ENCODE data around the gene LCN15.
A peak's percentile ranks its signal among the peaks of the same experiment; 100 is the strongest.

The LCN15 gene

GRCh38 chr9:136764301-136764891 lies at the start of gene LCN15:
TSS of gene LCN15 (minus strand) at chr9:136764518. CDS start at chr9:136764488, 30 bp downstream.
- Histone ChIP-seq H3K4me3 (ENCODE audit: low read length) (peak within 1 kb of the TSS; percentile 68; the same call in 1 of the 2 replicates), H3K9me3 (ENCODE audit: insufficient read depth, low read length) (no peaks in the 10 kb centered on the region), H3K36me3 (replicated peaks; ENCODE audit: low read depth, low read length) (no peaks in the 10 kb centered on the region), H4K20me1 (ENCODE audit: insufficient read depth, low read length) (no peaks in the 10 kb centered on the region), H3K4me1 (ENCODE audit: low read length) (peaks cover 25% of the 10 kb centered on the region), H2AFZ (ENCODE audit: low read depth, low read length) (no peak within 1 kb of the TSS), H3K79me2 (ENCODE audit: low read length) (no peaks in the 10 kb centered on the region), H3K9ac (ENCODE audit: low read length) (no peak within 1 kb of the TSS), H3K27me3 (ENCODE audit: low read depth, low read length) (peaks cover 16% of the 10 kb centered on the region), H3K27ac (ENCODE audit: low read length) (no peak within 1 kb of the TSS), H3K4me2 (ENCODE audit: low read length) (peak within 1 kb of the TSS; percentile 72)
- no peak for TF ChIP-seq EZH2phosphoT487 (IDR thresholded peaks at IDR 0.05; ENCODE audit: low read depth)
- TF ChIP-seq, protein P1, sequence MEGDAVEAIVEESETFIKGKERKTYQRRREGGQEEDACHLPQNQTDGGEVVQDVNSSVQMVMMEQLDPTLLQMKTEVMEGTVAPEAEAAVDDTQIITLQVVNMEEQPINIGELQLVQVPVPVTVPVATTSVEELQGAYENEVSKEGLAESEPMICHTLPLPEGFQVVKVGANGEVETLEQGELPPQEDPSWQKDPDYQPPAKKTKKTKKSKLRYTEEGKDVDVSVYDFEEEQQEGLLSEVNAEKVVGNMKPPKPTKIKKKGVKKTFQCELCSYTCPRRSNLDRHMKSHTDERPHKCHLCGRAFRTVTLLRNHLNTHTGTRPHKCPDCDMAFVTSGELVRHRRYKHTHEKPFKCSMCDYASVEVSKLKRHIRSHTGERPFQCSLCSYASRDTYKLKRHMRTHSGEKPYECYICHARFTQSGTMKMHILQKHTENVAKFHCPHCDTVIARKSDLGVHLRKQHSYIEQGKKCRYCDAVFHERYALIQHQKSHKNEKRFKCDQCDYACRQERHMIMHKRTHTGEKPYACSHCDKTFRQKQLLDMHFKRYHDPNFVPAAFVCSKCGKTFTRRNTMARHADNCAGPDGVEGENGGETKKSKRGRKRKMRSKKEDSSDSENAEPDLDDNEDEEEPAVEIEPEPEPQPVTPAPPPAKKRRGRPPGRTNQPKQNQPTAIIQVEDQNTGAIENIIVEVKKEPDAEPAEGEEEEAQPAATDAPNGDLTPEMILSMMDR (IDR thresholded peaks at IDR 0.05; ENCODE audit: low read depth, low read length), result no peak

DNA sequence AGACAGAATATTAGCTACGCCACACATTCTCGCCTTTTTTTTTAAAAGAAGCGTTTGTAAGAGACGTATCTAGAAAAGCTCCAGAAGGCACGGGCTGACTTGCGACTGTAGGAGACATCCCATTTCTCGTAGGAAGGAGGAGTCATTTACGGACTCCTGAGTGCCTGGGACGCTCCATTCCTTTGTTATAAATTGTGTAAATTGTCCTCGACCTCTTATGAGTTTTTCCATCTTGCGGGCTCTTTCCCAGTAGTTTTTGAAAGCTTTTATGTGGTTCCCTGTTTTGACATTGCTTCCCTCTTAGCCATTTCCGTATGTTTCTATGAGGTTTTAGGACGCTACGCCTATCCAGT lies 44.5 kb upstream of the LCN15 start:
- Histone ChIP-seq H3K9ac (ENCODE audit: low read length) (peak overlapping the region; percentile 83), H3K9me3 (ENCODE audit: insufficient read depth, low read length) (no peaks in the 10 kb centered on the region), H3K27me3 (ENCODE audit: low read depth, low read length) (no peaks in the 10 kb centered on the region), H2AFZ (ENCODE audit: low read depth, low read length) (no peak overlapping the region), H3K27ac (ENCODE audit: low read length) (peak overlapping the region; percentile 57; the same call in 1 of the 2 replicates), H3K36me3 (replicated peaks; ENCODE audit: low read depth, low read length) (peaks cover 38% of the 10 kb centered on the region), H3K79me2 (ENCODE audit: low read length) (peaks cover 69% of the 10 kb centered on the region), H3K4me2 (ENCODE audit: low read length) (peak overlapping the region; percentile 84), H4K20me1 (ENCODE audit: insufficient read depth, low read length) (peaks cover 20% of the 10 kb centered on the region), H3K4me3 (ENCODE audit: low read length) (peak overlapping the region; percentile 86), H3K4me1 (ENCODE audit: low read length) (peaks cover 18% of the 10 kb centered on the region)
- TF ChIP-seq, protein P1 (IDR thresholded peaks at IDR 0.05; ENCODE audit: low read depth, low read length), result no peak
- no peak for TF ChIP-seq EZH2phosphoT487 (IDR thresholded peaks at IDR 0.05; ENCODE audit: low read depth)

DNA sequence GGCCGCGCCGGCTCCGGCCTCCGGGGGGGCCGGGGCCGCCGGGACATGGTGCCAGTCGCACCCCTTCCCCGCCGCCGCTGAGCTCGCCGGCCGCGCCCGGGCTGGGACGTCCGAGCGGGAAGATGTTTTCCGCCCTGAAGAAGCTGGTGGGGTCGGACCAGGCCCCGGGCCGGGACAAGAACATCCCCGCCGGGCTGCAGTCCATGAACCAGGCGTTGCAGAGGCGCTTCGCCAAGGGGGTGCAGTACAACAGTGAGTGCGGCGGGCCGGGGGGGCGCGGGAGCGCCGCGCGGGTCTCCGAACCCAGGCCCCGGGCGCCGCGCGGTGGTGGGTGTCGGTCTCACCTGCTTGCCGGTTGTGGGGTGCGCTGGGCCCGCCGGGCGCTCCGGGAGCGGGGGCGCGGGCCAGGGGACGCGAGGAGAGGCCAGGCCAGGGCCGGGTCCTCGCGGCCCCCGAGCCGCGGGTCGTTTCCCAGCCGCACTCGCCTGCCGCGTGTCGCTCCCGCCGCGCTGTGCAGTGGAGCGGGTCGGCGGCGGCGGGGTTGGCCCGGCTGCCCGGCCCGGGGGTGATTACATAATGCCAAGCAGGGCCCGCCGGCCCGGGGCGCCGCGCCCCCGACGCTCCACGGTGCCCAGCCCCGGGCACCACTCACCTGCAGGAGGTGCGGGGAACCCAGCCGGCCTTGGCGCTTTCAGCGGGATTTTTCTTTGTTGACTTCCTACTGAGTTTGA lies 43.9 kb upstream of the LCN15 start:
- no peaks in the 10 kb centered on the region for H3K27me3 ChIP-seq (ENCODE audit: low read depth, low read length)
- peak overlapping the region; percentile 83 for H3K9ac ChIP-seq (ENCODE audit: low read length)
- H3K9me3 ChIP-seq (ENCODE audit: insufficient read depth, low read length), result no peaks in the 10 kb centered on the region
- H3K79me2 ChIP-seq (ENCODE audit: low read length), result peaks cover 64% of the 10 kb centered on the region
- peaks cover 36% of the 10 kb centered on the region for H3K36me3 ChIP-seq (replicated peaks; ENCODE audit: low read depth, low read length)
- H4K20me1 ChIP-seq (ENCODE audit: insufficient read depth, low read length), result peaks cover 20% of the 10 kb centered on the region
- H3K27ac ChIP-seq (ENCODE audit: low read length), result peak overlapping the region; percentile 57
- H3K4me1 ChIP-seq (ENCODE audit: low read length), result peaks cover 18% of the 10 kb centered on the region
- peak overlapping the region; percentile 86 for H3K4me3 ChIP-seq (ENCODE audit: low read length)
- H2AFZ ChIP-seq (ENCODE audit: low read depth, low read length), result no peak overlapping the region
- H3K4me2 ChIP-seq (ENCODE audit: low read length), result peak overlapping the region; percentile 84
- TF ChIP-seq EZH2phosphoT487 (IDR thresholded peaks at IDR 0.05; ENCODE audit: low read depth), result no peak
- TF ChIP-seq, protein P1 (IDR thresholded peaks at IDR 0.05; ENCODE audit: low read depth, low read length), result no peak

DNA sequence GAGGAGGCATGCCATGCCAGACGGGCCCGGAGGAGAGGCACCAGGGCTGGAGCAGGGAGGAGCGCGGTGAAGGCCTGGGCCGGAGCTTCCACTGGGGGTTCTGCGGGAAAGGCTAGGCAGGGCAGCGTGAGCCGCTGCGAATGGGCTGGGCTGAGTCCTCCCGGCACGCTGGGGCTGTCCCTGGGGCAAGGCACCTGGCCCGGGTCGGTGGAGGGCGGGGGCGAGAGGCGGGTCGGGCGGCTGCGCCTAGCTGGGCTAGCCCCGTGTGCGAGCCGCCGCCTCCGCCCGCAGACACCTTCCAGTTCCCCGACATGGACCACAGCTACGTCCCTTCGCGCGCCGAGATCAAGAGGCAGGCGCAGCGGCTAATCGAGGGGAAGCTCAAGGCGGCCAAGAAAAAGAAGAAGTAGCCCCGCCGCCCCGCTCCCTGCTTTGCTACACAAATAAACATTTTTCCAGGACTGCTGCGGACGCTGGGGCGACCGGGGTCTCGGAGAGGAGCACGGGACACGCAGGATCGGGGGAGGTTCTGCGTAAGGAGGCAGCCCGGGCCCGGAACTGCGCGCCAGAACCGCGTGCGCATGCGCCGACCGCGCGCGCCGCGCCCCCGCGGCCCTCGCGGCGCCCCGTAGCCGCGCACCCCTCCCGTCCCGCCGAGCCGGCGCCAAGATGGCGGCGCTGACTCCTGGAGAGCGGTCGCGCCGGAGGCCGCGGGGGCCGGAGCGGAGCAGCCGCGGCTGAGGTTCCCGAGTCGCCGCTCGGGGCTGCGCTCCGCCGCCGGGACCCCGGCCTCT lies 43.2 kb upstream of the LCN15 start, which contains the start of gene RABL6:
RABL6 (plus strand) TSS at position 668 of the 794 bp plus-strand sequence. CDS start 249 bp downstream, outside the sequence.
- TF ChIP-seq, protein P1 (IDR thresholded peaks at IDR 0.05; ENCODE audit: low read depth, low read length), result no peak
- no peak for TF ChIP-seq EZH2phosphoT487 (IDR thresholded peaks at IDR 0.05; ENCODE audit: low read depth)
- H3K9ac ChIP-seq (ENCODE audit: low read length), result peak within 1 kb of the TSS; percentile 87
- peak within 1 kb of the TSS; percentile 86 for H3K4me3 ChIP-seq (ENCODE audit: low read length)
- peak within 1 kb of the TSS; percentile 98 for H3K4me2 ChIP-seq (ENCODE audit: low read length)
- H3K36me3 ChIP-seq (replicated peaks; ENCODE audit: low read depth, low read length), result peaks cover 28% of the 10 kb centered on the region
- H3K9me3 ChIP-seq (ENCODE audit: insufficient read depth, low read length), result no peaks in the 10 kb centered on the region
- peak within 1 kb of the TSS; percentile 22; the same call in 1 of the 2 replicates for H2AFZ ChIP-seq (ENCODE audit: low read depth, low read length)
- H3K27ac ChIP-seq (ENCODE audit: low read length), result peak within 1 kb of the TSS; percentile 80
- peaks cover 20% of the 10 kb centered on the region for H4K20me1 ChIP-seq (ENCODE audit: insufficient read depth, low read length)
- peaks cover under 1% of the 10 kb centered on the region; the same call in 1 of the 2 replicates for H3K27me3 ChIP-seq (ENCODE audit: low read depth, low read length)
- H3K4me1 ChIP-seq (ENCODE audit: low read length), result peaks cover 18% of the 10 kb centered on the region
- peaks cover 57% of the 10 kb centered on the region for H3K79me2 ChIP-seq (ENCODE audit: low read length)

All from OCI-LY3 (cell line).